ENCODE measurements around the gene HIPK2. TPM values are rescaled to one million over a fixed set of nuclear protein-coding genes. Genes with fewer than 3 reads are reported as not detected.

Gene HIPK2
- total and polyA plus RNA-seq, 2 experiments from 2014 or later: 7.3 to 16.9 TPM

- no peak for TF ChIP-seq ZNF462 (CRISPR knock-in tag; IDR thresholded peaks at IDR 0.05)
- no peak for TF ChIP-seq CTCF (conservative IDR thresholded peaks at IDR 0.05; ENCODE audit: low read depth in 2 of 2)
- no peak for TF ChIP-seq POLR2AphosphoS5 (IDR thresholded peaks at IDR 0.05; ENCODE audit: low read depth)
- TF ChIP-seq ETS1 (IDR thresholded peaks at IDR 0.05): no peak
- TF ChIP-seq REST (IDR thresholded peaks at IDR 0.05; ENCODE audit: unreplicated experiment): no peak
- TF ChIP-seq ZNF114 (CRISPR knock-in tag; IDR thresholded peaks at IDR 0.05): no peak
- no peak for TF ChIP-seq CREB1 (CRISPR knock-in tag; IDR thresholded peaks at IDR 0.05; ENCODE audit: low read depth)
- TF ChIP-seq NANOG (IDR thresholded peaks at IDR 0.05; ENCODE audit: borderline replicate concordance): no peak
Observed at GRCh38 chr7:139571651-139572050, 206.1 kb downstream of the HIPK2 start (continued).

All from GM23338 (cell line).